Hippocampal formation (tissue), 2 donors: ENCODE measurements around the gene SPRR4.
"Not testable (repeated sequence)": the region's sequence is repeated elsewhere in the genome, so short reads cannot be mapped to it uniquely, and the experiment has no call there.

Experiments used
- DNase-seq, 2 donors: peaks; one replicate each; lab custom pipeline; 2025; lab: John Stamatoyannopoulos, UW

Gene SPRR4

GRCh38 chr1:153021829-153022228 is 51.4 kb downstream of the SPRR4 start:
- not testable (repeated sequence) for DNase-seq
